HepG2 (cell line): ENCODE measurements around the gene FAM221A. TPM values are rescaled to one million over a fixed set of nuclear protein-coding genes. Genes with fewer than 3 reads are reported as not detected.

Experiments used
- CEBPB ChIP-seq: IDR thresholded peaks from 2 replicates; pipeline ENCODE4 v1.6.1; 2011; ENCODE audit warnings: low read depth, low read length, improper control_type of control experiment, borderline replicate concordance
- DMTF1 ChIP-seq: sonication (generic); formaldehyde crosslinking; IDR thresholded peaks from 2 replicates; pipeline ENCODE4 v1.4.0; 2020; ENCODE audit warnings: mild to moderate bottlenecking, missing genetic modification reagents
- GFI1 ChIP-seq: sonication (generic); formaldehyde crosslinking; IDR thresholded peaks from 2 replicates; pipeline ENCODE4 v1.5.0; 2020; ENCODE audit warnings: missing genetic modification reagents, mild to moderate bottlenecking, borderline replicate concordance
- HMGXB4 ChIP-seq, 2 experiments: sonication (generic) in 1 of 2; formaldehyde crosslinking in 1 of 2; IDR thresholded peaks; 2 replicates each; pipeline versions ENCODE4 v1.4.0 to v1.6.1; 2018 to 2020; ENCODE audit warnings: missing genetic modification reagents in 2 of 2, borderline replicate concordance in 1 of 2, low read depth in 1 of 2, mild to moderate bottlenecking in 1 of 2, missing biosample characterization in 1 of 2
- NFE2L2 ChIP-seq: fragments of 150-350 bp; IDR thresholded peaks from 2 replicates; pipeline ENCODE4 v1.6.1; 2014; ENCODE audit warnings: low read length
- NFKB2 ChIP-seq: sonication (generic); formaldehyde crosslinking; IDR thresholded peaks from 2 replicates; pipeline ENCODE4 v1.4.0; 2020; ENCODE audit warnings: missing genetic modification reagents, borderline replicate concordance
- PITX1 ChIP-seq: sonication (generic); formaldehyde crosslinking; IDR thresholded peaks from 2 replicates; pipeline ENCODE4 v1.5.1; 2020; ENCODE audit warnings: mild to moderate bottlenecking, missing genetic modification reagents
- PLRG1 ChIP-seq: fragments of 450-650 bp; conservative IDR thresholded peaks from 2 replicates; pipeline ENCODE4 v1.6.1; 2016
- POGK ChIP-seq: sonication (generic); formaldehyde crosslinking; conservative IDR thresholded peaks from 2 replicates; pipeline ENCODE4 v1.8.0; 2022; ENCODE audit warnings: mild to moderate bottlenecking, moderate library complexity, missing genetic modification reagents
- PRMT3 ChIP-seq: sonication (generic); formaldehyde crosslinking; IDR thresholded peaks from 2 replicates; pipeline ENCODE4 v1.8.1; 2022; ENCODE audit warnings: low read depth, mild to moderate bottlenecking, moderate library complexity, missing genetic modification reagents, borderline replicate concordance
- RARA ChIP-seq: IDR thresholded peaks from 2 replicates; pipeline ENCODE4 v1.6.1; 2016; ENCODE audit warnings: missing genetic modification reagents, missing compliant biosample characterization
- RXRB ChIP-seq: IDR thresholded peaks from 2 replicates; pipeline ENCODE4 v1.6.1; 2016; ENCODE audit warnings: borderline replicate concordance, missing genetic modification reagents, missing compliant biosample characterization
- SALL1 ChIP-seq: sonication (generic); formaldehyde crosslinking; IDR thresholded peaks from 2 replicates; pipeline ENCODE4 v1.8.0; 2022; ENCODE audit warnings: mild to moderate bottlenecking, missing genetic modification reagents
- ZC3H4 ChIP-seq: sonication (generic); formaldehyde crosslinking; IDR thresholded peaks from 2 replicates; pipeline ENCODE4 v1.4.0; 2020; ENCODE audit warnings: missing genetic modification reagents, borderline replicate concordance
- ZFP82 ChIP-seq: sonication (generic); formaldehyde crosslinking; IDR thresholded peaks from 2 replicates; pipeline ENCODE4 v1.5.1; 2020; ENCODE audit warnings: mild to moderate bottlenecking, missing genetic modification reagents, borderline replicate concordance
- ZFX ChIP-seq: sonication (generic); formaldehyde crosslinking; IDR thresholded peaks from 2 replicates; pipeline ENCODE4 v1.4.0; 2020; ENCODE audit warnings: mild to moderate bottlenecking, low read depth, missing genetic modification reagents, moderate library complexity
- ZMYM4 ChIP-seq: sonication (generic); formaldehyde crosslinking; IDR thresholded peaks from 2 replicates; pipeline ENCODE4 v1.8.1; 2023; ENCODE audit warnings: mild to moderate bottlenecking, missing genetic modification reagents
- ZNF513 ChIP-seq: sonication (generic); formaldehyde crosslinking; conservative IDR thresholded peaks from 2 replicates; pipeline ENCODE4 v1.5.0; 2020; ENCODE audit warnings: missing genetic modification reagents
- ZNF550 ChIP-seq: sonication (generic); formaldehyde crosslinking; IDR thresholded peaks from 2 replicates; pipeline ENCODE4 v1.4.0; 2020; ENCODE audit warnings: mild to moderate bottlenecking, missing genetic modification reagents, borderline replicate concordance
- ZNF557 ChIP-seq: sonication (generic); formaldehyde crosslinking; IDR thresholded peaks from 2 replicates; pipeline ENCODE4 v1.4.0; 2020; ENCODE audit warnings: missing genetic modification reagents
- ZNF644 ChIP-seq: IDR thresholded peaks from 2 replicates; pipeline ENCODE4 v1.6.1; 2016; ENCODE audit warnings: low read depth
- polyA plus RNA-seq, 8 experiments: library from polyadenylated mRNA; depleted of rRNA in 3 of 8; stranded (reverse) in 7 of 8; unstranded in 1 of 8; fragments of >200 nt; fragmentation: Illumina TruSeq in 4 of 8; extraction: Trizol in 4 of 8; gene quantifications; 2 replicates each; pipeline versions ENCODE4 v1.2.1 to v1.2.3, GENCODE V29; 2011 to 2016; ENCODE audit warnings: low read depth in 4 of 8, missing spikeins in 1 of 8, mixed read lengths in 1 of 8; ENCODE audit not compliant: insufficient read depth in 1 of 8
- total RNA-seq, 5 experiments: library from RNA; depleted of rRNA; stranded (reverse); fragments of >200 nt; fragmentation: Illumina TruSeq; extraction: Trizol; gene quantifications; 2 replicates each; pipeline ENCODE4 v1.2.3, GENCODE V29; 2016; ENCODE audit warnings: low read depth in 1 of 5
- TF ChIP-seq, protein P1 (sequence below): sonication (generic); formaldehyde crosslinking; IDR thresholded peaks from 2 replicates; pipeline ENCODE4 v1.8.1; 2023; ENCODE audit warnings: mild to moderate bottlenecking, missing genetic modification reagents

FAM221A gene
- total and polyA plus RNA-seq, 2 of the 13 experiments (the other 11 are each of a cell fraction or from before 2014, with no cell fraction given) = 0.08 TPM; not detected in 1

GRCh38 chr7:23696916-23697441 is 17.0 kb downstream of the FAM221A start (continued):
- TF ChIP-seq DMTF1 (CRISPR knock-in tag) (no peak), GFI1 (CRISPR knock-in tag) (no peak), POGK (CRISPR knock-in tag) (no peak), ZC3H4 (no peak), CEBPB (no peak), NFKB2 (CRISPR knock-in tag) (no peak), NFE2L2 (no peak), HMGXB4 (CRISPR knock-in tag; IDR thresholded peaks at IDR 0.05; ENCODE audit: borderline replicate concordance in 1 of 2, low read depth in 1 of 2) (no peak), ZMYM4 (CRISPR knock-in tag) (peak; percentile 72), PRMT3 (CRISPR knock-in tag) (no peak), SALL1 (CRISPR knock-in tag) (peak; percentile 48; the same call in 1 of the 2 replicates), ZFX (CRISPR knock-in tag) (no peak), ZNF513 (CRISPR knock-in tag) (no peak), ZNF644 (CRISPR knock-in tag) (peak; percentile 90), PITX1 (CRISPR knock-in tag) (no peak), ZFP82 (CRISPR knock-in tag) (no peak), RXRB (CRISPR knock-in tag) (peak; percentile 19; the same call in 1 of the 2 replicates), ZNF557 (CRISPR knock-in tag) (no peak), ZNF550 (CRISPR knock-in tag) (no peak), RARA (no peak), PLRG1 (no peak)
- TF ChIP-seq, protein P1, sequence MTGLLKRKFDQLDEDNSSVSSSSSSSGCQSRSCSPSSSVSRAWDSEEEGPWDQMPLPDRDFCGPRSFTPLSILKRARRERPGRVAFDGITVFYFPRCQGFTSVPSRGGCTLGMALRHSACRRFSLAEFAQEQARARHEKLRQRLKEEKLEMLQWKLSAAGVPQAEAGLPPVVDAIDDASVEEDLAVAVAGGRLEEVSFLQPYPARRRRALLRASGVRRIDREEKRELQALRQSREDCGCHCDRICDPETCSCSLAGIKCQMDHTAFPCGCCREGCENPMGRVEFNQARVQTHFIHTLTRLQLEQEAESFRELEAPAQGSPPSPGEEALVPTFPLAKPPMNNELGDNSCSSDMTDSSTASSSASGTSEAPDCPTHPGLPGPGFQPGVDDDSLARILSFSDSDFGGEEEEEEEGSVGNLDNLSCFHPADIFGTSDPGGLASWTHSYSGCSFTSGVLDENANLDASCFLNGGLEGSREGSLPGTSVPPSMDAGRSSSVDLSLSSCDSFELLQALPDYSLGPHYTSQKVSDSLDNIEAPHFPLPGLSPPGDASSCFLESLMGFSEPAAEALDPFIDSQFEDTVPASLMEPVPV (CRISPR knock-in tag) = no peak
